DOHH2 (cell line): ENCODE results near the gene ABCC8.

Source experiments
- H3F3A ChIP-seq: fragments of 200-600 bp; sonication (generic), shearing (Covaris generic); 2 replicates; pipeline ENCODE4 v1.6.0; 2016; ENCODE audit warnings: antibody characterized with exemption, mild to moderate bottlenecking; ENCODE audit not compliant: control insufficient read depth, insufficient read depth
- H3K27ac ChIP-seq: fragments of 200-600 bp; sonication (generic); 2 replicates; pipeline ENCODE4 v1.5.1; 2014; ENCODE audit warnings: low read depth, mild to moderate bottlenecking, low read length, moderate library complexity
- H3K27me3 ChIP-seq: fragments of 200-600 bp; sonication (generic); 2 replicates; pipeline ENCODE4 v1.6.1; 2014; ENCODE audit warnings: mild to moderate bottlenecking, low read length, mixed read lengths; ENCODE audit not compliant: control insufficient read depth
- H3K36me3 ChIP-seq: fragments of 200-600 bp; sonication (generic); 2 replicates; pipeline ENCODE4 v1.6.1; 2014; ENCODE audit warnings: mild to moderate bottlenecking, low read length, moderate library complexity, mixed read lengths; ENCODE audit not compliant: control insufficient read depth
- H3K4me1 ChIP-seq: fragments of 200-600 bp; sonication (generic); 2 replicates; pipeline ENCODE4 v1.6.1; 2014; ENCODE audit warnings: mild to moderate bottlenecking, low read length, mixed read lengths; ENCODE audit not compliant: control insufficient read depth
- H3K4me2 ChIP-seq: fragments of 200-600 bp; sonication (generic); 2 replicates; pipeline ENCODE4 v1.6.0; 2014; ENCODE audit warnings: mild to moderate bottlenecking, low read length, moderate library complexity
- H3K4me3 ChIP-seq: fragments of 200-600 bp; sonication (generic); 2 replicates; pipeline ENCODE4 v1.5.1; 2014; ENCODE audit warnings: mild to moderate bottlenecking, low read length, mixed read lengths
- H3K79me2 ChIP-seq: fragments of 200-600 bp; sonication (generic); 2 replicates; pipeline ENCODE4 v1.6.1; 2014; ENCODE audit warnings: mild to moderate bottlenecking, low read length, mixed read lengths; ENCODE audit not compliant: control insufficient read depth
- H3K9me2 ChIP-seq: fragments of 200-600 bp; sonication (generic); replicated peaks from 2 replicates; pipeline ENCODE4 v1.6.1; 2014; ENCODE audit warnings: mild to moderate bottlenecking, low read length, mixed read lengths; ENCODE audit not compliant: control insufficient read depth
- H3K9me3 ChIP-seq: fragments of 200-600 bp; sonication (generic); 2 replicates; pipeline ENCODE4 v1.6.1; 2014; ENCODE audit warnings: antibody characterized with exemption, low read length, mixed read lengths; ENCODE audit not compliant: control insufficient read depth, insufficient read depth
- H4K20me1 ChIP-seq: fragments of 200-600 bp; sonication (generic); 2 replicates; pipeline ENCODE4 v1.6.0; 2014; ENCODE audit warnings: low read depth, mild to moderate bottlenecking, antibody characterized with exemption, low read length, moderate library complexity; ENCODE audit not compliant: control insufficient read depth, insufficient read depth
- CTCF ChIP-seq: fragments of 200-600 bp; sonication (generic); IDR thresholded peaks from one replicate; pipeline ENCODE4 v1.5.1; 2014; ENCODE audit warnings: antibody characterized with exemption, mild to moderate bottlenecking, low read depth, low read length; ENCODE audit not compliant: poor library complexity, severe bottlenecking
- EZH2phosphoT487 ChIP-seq: fragments of 200-600 bp; sonication (generic); IDR thresholded peaks from 2 replicates; pipeline ENCODE4 v1.6.1; 2017; ENCODE audit warnings: borderline replicate concordance, mild to moderate bottlenecking, antibody characterized with exemption, low read length, moderate library complexity, mixed read lengths

Gene ABCC8

GRCh38 chr11:17418444-17419081, 58.1 kb downstream of the ABCC8 start:
- no peaks in the 10 kb centered on the region for H3K79me2 ChIP-seq
- H3K4me3 ChIP-seq, result no peak overlapping the region
- TF ChIP-seq EZH2phosphoT487, result no peak
- TF ChIP-seq CTCF, result no peak
- no peaks in the 10 kb centered on the region for H4K20me1 ChIP-seq
- no peaks in the 10 kb centered on the region for H3K36me3 ChIP-seq
- no peaks in the 10 kb centered on the region for H3K9me3 ChIP-seq
- peaks cover 53% of the 10 kb centered on the region for H3K27me3 ChIP-seq
- no peaks in the 10 kb centered on the region for H3F3A ChIP-seq
- no peaks in the 10 kb centered on the region for H3K9me2 ChIP-seq
- no peak overlapping the region for H3K4me2 ChIP-seq
- no peaks in the 10 kb centered on the region for H3K4me1 ChIP-seq
- H3K27ac ChIP-seq, result no peak overlapping the region

- Histone ChIP-seq H3K9me2 (no peaks in the 10 kb centered on the region), H3F3A (no peaks in the 10 kb centered on the region), H3K79me2 (no peaks in the 10 kb centered on the region), H3K4me2 (no peak overlapping the region), H3K36me3 (no peaks in the 10 kb centered on the region), H3K27ac (no peak overlapping the region), H3K4me1 (no peaks in the 10 kb centered on the region), H3K9me3 (no peaks in the 10 kb centered on the region), H4K20me1 (no peaks in the 10 kb centered on the region), H3K27me3 (peaks cover 49% of the 10 kb centered on the region), H3K4me3 (no peak overlapping the region)
- TF ChIP-seq CTCF (no peak), EZH2phosphoT487 (no peak)
Observed at GRCh38 chr11:17416492-17416891, 60.2 kb downstream of the ABCC8 start.

- no peaks in the 10 kb centered on the region for H3F3A ChIP-seq
- H3K9me2 ChIP-seq, result no peaks in the 10 kb centered on the region
- H3K9me3 ChIP-seq, result no peaks in the 10 kb centered on the region
- no peaks in the 10 kb centered on the region for H4K20me1 ChIP-seq
- no peaks in the 10 kb centered on the region for H3K4me1 ChIP-seq
- no peaks in the 10 kb centered on the region for H3K79me2 ChIP-seq
- TF ChIP-seq EZH2phosphoT487 (no peak), CTCF (no peak)
- no peak overlapping the region for H3K27ac ChIP-seq
- H3K27me3 ChIP-seq, result peaks cover 45% of the 10 kb centered on the region
- H3K36me3 ChIP-seq, result no peaks in the 10 kb centered on the region
- H3K4me3 ChIP-seq, result no peak overlapping the region
- no peak overlapping the region for H3K4me2 ChIP-seq
Observed at GRCh38 chr11:17415523-17416104, 61.0 kb downstream of the ABCC8 start.
